NT2/D1 (cell line): ENCODE measurements around the gene PHYHIPL.

Experiments used
- SUZ12 ChIP-seq: IDR thresholded peaks from 2 replicates; pipeline ENCODE4 v1.6.1; 2011; ENCODE audit not compliant: insufficient read length, insufficient read depth; ENCODE audit errors: extremely low read depth
- YY1 ChIP-seq: IDR thresholded peaks from 2 replicates; pipeline ENCODE4 v1.6.1; 2011; ENCODE audit not compliant: insufficient read length, insufficient read depth
- ZNF274 ChIP-seq: IDR thresholded peaks from 2 replicates; pipeline ENCODE4 v1.6.1; 2011; ENCODE audit warnings: mild to moderate bottlenecking, low read depth, low read length

DNA sequence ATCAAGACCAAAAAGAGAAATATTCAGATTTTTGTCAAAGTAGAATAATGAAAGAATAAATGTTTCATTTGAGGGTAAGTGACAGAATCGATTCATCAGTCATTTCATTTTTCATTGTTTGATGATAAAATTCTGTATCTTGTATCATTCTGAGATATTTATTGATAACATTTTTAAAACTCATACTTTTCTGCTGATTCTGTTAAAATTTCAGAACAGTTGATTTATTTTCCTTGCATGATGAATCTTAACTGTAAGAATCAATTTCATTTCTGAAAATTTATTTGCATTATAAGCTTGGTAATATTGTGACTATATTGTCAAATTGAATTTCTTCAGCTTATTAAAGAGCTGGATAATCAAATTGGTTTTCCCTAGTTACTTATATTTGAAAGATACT is 13.9 kb downstream of the PHYHIPL start:
- TF ChIP-seq ZNF274: no peak
- no peak for TF ChIP-seq YY1
- TF ChIP-seq SUZ12: no peak
